ENCODE results near the gene SGO1.

Gene SGO1

DNA sequence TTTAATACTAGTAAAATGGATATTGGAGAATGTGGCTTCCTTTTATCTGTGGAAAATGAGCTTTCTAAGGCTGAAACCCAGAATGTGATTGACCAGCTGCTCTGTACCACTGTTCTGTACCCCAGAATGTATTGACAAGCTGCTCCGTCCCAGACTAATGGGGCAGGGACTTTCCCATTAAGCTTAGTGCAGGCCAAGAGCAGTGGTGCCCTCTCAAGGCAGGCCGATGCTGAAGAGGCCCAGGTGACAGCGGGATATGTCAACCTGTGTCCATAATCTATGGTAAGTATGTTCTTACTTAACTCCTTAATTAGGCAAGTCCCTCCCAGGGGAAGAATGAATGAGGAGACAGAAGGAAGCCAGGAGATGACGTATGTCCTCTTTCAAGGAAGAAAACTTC, 31.1 kb downstream of the SGO1 start:
- DNase-seq (ENCODE audit: low read depth, low spot score) = no peak

DNA sequence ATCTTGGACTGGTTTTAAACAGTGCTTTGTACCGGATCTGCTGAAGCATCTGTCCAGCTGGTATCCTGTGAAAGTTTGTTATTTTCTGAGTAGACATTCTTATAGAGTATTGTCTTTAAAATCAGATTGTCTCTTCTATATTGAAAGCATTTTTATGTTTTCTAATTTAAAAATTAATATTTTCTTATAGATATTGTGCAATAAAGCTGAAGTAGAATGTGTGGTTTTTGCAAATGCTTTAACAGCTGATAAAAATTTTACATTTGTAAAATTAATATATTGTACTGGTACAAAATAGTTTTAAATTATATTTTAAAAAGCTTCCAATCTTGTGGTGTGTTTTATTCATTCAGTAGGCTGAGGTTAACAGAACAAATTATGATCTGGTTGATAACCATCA, 31.9 kb downstream of the SGO1 start:
- DNase-seq (ENCODE audit: low read depth, low spot score) = no peak

DNA sequence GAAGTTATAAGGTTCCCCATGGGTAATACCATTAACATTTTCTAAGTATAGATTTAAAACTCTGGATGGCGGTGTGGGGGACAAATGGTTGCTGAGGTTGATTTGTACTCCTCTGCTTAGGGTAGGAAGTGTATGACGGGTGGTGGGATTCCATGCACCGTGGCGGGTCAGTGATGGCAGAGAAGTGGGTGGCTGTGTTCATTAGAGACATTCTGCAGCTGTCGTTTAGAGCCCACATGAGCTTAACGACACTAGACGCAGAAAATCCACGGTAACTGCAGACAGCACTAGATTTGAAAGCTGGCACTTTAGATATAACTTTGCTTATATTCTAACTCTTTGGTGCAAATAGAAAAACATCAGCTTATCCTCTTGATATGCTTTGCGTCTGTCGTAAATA, 37.5 kb downstream of the SGO1 start:
- DNase-seq (ENCODE audit: low read depth, low spot score) = no peak

DNA sequence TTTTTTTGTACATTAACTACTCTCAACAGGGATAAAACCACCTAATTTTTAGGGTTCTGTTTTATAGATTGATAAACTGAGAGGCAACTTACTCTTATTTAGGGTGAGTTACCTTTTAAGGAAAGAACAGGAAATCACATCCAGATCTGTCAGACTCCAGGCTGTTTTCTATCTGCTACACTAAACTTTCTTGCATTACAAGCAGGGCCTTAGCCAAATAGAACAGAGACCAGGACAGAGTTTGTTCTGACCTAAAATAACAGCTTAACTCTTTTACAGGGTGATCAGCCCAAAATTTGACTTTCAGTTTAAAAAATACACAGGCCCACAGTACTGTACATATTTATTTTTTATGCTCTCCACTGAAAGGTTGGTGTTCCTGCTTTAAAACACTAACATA, 38.6 kb downstream of the SGO1 start:
- no peak for DNase-seq (ENCODE audit: low read depth, low spot score)

DNA sequence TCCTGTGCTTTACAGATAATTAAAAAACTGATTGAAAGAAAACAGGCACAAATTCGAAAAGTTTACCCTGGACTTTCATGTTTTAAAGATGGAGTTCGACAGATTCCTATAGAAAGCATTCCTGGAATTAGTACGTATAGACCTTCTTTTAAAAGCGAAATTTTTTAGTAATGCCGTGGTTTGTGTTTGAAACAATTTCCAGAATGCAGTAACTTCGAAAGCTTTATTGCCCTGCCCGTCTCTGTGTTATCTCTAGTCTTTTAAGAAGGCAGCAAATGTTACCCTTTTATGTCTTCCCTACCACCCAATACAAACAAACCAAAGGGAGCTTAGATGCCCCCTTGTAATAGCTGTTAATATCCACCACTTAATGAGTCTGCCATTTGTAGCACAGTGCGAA, 39.7 kb downstream of the SGO1 start:
- DNase-seq (ENCODE audit: low read depth, low spot score) = no peak

DNA sequence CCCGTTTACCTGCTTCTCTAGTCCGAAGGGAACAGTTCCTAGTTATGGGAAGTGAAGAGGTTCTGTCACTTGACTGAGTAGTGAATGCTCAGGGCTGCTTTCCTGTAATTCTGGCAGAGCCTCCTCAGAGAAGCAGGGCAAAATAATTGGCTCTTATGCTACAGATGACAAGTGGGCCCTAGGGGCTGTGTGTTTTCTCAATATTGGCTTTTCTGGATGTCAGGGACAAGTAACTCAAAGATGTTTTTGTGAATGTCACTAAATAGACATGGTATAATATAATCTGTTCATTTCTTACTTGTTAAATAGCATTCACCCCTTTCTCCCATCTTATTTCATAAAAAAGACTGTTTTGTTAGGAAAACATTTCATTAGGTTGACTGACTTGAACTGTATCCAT, 40.1 kb downstream of the SGO1 start:
- no peak for DNase-seq (ENCODE audit: low read depth, low spot score)

DNA sequence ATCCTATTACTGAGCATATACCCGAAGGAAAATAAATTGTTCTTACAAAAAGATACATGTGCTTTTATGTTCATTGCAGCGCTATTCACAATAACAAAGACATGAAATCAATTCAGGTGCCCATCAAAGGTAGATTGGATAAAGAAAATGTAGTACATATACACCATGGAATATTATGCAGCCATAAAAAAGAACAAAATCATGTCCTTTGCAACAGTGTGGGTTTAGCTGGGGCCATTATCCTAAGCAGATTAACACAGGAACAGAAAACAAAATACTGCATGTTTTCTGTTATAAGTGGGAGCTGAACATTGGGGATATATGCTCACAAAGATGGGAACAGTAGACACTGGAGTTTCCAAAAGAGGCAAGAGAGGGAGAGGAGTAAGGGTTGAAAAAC, 42.5 kb downstream of the SGO1 start:
- DNase-seq (ENCODE audit: low read depth, low spot score) = no peak

DNA sequence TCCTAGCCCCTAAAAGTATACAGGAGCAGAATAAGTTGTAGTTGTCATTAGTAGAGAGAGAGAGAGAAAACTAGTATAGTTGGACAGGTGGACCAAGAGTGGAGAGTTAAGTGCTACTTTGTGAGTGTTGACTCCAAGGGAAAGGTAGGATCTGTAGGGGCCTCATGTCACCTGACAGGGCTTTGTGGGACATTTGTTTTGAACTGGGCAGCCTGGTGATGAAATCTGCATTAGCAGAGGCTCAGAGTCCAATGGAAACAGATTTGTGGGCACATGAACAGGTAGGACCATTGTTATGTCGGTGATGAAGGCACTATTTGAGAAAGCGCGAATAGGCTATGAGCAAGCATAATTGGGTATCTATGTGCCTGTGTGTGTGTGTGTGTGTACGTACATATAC, 43.5 kb downstream of the SGO1 start:
- no peak for DNase-seq (ENCODE audit: low read depth, low spot score)

DNA sequence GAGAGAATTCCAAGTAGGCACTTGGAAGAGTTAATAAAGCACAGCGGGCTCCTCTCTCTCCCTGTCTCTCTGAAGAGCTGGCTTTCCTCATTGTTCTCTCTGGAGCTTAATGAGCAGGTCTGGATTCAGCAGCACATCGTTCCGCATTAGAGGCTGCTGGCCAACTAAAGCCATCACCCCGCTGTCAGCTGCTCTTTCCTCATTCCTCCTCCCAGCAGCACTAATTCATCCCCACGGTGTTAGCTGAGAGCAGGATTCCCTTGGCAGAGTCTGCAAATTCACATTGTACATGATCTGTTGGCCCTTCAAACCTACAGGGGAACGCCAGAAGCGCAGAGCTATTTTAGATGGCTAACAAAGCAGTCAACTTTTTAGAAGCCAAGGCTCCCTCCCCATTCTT, 44.2 kb downstream of the SGO1 start:
- no peak for DNase-seq (ENCODE audit: low read depth, low spot score)

DNA sequence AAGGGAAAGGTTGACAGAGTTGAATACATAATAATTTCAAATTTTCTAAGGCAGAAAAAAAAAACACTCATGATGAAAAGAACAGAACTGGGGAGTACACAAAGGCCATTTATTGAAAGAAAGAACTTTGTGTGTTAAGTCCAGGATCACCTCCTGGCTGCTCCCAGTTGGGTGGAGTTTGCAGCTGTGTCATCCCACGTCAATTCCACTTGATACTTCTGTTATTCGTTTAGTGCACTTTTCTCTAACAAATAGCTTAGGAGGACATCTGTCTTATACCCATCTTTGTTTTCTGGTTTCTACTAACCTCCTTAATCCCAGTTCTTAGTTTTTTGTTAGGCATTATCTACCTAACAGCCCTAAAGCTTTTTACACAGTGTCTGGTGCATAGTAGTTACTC, 44.7 kb downstream of the SGO1 start:
- DNase-seq (ENCODE audit: low read depth, low spot score) = no peak

DNA sequence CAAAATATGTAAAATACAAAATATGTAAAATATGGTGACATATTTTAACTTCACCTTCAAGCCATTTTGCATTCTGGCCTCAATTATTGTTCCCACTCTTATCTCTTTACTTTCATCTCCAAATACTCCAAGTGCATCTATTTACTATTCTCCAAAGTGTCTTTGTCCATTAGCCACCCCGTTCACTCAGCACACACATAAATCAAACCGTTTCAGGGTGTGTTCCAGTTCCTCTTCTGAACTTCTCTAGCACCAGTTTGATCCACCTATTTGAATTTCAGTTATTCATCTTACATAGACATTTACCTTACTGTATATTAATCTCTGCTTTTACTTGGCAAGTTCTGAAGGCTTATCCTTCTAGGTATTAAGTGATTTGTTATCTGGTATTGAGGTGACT, 45.1 kb downstream of the SGO1 start:
- no peak for DNase-seq (ENCODE audit: low read depth, low spot score)

DNA sequence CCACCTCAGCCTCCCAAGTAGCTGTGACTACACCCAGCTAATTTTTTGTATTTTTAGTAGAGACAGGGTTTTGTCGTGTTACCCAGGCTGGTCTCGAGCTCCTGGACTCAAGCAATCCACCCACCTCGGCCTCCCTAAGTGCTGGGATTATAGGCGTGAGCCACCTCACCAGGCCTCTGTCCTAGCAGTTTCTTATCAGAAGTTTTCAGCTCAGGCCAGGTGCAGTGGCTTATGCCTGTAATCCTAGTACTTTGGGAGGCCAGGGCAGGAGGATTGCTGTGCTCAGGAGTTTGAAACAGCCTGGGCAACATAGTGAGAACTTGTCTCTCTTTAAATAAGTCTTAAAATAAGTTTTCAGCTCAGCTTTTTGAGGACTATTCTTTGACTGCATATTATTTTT, 48.4 kb downstream of the SGO1 start:
- DNase-seq (ENCODE audit: low read depth, low spot score) = no peak

DNA sequence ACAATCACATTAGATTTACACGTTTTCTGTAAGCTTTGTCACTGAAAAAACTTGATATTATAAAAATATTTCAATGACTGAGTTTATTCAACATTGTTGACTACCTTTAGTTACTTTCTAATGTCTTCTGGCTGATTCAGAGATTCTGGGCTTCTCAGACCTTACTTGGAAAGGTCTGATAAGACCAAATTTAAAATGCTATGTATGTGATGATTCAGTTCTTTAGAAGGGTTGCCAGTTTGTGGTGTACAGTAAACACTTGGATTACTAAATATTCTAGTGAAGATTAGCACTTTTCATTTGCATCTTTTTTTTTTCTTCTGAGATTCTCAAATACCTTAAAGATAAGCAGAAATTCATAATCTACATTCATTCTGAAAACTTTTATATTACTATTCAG, 49.8 kb downstream of the SGO1 start:
- no peak for DNase-seq (ENCODE audit: low read depth, low spot score)

DNA sequence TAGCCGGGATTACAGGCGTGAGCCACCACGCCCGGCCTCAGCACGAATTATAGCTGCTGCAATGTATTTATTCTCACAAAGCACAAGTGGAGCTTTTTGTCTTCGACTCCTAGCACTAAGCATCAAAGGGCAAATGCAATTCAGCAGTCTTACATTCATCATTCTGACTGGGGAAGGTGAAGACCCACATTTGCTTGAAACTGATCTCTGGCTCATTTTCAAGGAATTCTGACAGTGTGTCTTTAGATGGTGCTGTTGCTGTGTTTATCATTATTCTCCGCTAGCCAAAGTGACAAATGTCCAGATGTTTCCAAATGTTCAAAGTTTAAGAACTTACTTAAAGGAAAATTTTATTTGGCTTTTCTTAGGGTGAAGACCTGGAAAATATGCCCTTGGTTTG, 55.9 kb downstream of the SGO1 start:
- DNase-seq (ENCODE audit: low read depth, low spot score) = no peak

DNA sequence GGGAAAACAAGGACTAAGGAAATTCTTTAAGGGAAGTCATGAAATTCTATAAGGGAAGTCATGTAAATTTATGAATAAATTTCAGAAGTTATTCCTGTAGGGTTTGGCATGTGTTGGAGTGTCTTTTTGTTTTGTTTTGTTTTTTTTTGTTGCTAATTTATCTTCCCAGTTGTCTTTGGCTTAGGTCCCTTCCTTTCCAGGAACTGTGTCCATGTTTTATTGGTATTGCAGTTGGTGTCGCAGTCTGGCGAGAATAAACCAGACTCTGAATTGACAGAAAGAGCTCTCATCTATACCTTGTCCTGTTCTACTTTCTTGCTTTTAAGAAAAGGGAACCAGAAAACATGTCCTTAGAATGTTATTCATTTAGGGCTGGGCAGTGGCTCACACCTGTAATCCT, 57.6 kb downstream of the SGO1 start:
- DNase-seq (ENCODE audit: low read depth, low spot score) = no peak

DNA sequence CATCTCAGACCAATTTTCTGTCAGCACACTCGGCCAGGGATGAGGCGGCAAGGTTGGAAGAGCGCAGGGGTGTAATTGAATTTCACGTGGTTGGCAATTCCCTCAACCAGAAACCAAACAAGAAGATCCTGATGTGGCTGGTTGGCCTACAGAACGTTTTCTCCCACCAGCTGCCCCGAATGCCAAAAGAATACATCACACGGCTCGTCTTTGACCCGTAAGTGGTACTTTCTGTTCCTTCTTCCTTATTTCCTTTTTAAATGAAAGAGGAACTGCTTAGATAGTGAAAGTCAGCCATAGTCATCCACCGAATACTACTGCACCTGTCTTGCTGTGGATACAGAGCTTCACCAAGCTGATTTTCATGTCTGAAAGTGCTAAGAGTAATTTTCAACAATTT, 60.1 kb downstream of the SGO1 start:
- no peak for DNase-seq (ENCODE audit: low read depth, low spot score)

DNA sequence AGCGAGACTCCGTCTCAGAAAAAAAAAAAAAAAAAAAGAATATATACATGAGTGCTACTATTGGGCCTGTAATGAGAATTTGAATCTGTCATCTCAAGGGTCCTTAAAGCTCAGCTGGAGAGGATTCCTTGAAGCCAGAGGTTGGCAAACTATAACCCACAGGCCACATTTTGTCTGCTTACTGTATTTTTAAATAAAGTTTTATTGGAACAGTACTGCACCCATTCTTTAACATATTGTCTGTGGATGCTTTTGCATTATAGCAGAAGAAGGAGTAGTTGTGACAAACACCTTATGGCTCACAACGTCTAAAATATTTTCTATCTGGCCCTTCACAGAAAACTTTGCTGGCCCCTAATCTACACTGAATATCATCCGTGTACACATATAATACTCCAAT, 60.7 kb downstream of the SGO1 start:
- DNase-seq (ENCODE audit: low read depth, low spot score) = no peak

DNA sequence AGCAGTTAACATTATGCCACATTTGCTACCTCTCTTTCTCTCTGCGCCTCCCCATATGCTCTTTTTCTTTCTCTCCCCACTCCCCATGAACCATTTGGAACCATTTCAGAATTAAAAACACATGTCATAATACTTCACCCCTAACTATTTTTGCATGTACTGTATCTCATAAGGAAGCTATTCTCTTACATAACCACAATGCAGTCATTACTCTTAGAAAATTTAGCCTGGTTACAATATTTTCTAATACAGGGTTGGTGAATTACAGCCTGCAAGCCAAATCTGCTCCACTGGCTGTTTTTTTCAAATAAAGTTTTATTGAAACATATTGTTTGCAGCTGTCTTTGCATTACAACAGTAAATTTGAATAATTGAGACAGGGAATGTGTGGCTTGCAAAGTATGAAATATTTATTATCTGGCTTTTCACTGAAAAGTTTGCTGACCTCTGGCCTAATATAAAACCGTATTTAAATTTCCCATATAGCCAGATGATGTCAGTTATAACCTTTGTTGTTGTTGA, 62.8 kb downstream of the SGO1 start:
- no peak for DNase-seq (ENCODE audit: low read depth, low spot score)

DNA sequence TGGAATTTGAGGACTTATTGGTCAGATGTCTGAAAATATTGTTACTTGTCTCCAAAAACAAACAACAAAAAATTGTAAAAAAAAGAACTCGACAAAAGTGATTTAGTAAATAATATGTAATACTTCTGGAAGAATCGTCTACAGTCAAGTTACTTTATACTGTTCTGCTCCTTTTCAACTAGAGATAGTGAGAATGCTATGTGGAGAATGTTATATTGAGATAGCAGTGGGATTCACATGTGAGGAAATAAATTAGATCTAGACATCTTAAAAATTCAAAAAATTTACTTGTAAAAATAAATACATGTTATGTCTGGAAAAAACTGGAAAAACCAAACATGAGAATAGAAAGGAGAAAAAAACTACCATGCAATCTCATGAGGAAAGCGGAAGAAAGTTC, 64.9 kb downstream of the SGO1 start:
- DNase-seq (ENCODE audit: low read depth, low spot score) = no peak

Measured in iPS DF 19.7 (cell line).